GM12874 (cell line): ENCODE measurements around the gene ELK4.

Experiments used
- CTCF ChIP-seq: IDR thresholded peaks from 2 replicates; pipeline ENCODE4 v1.5.1; 2011; ENCODE audit warnings: low read depth, mild to moderate bottlenecking, control low read depth, low read length, moderate library complexity; ENCODE audit not compliant: insufficient read depth

ELK4 gene

GRCh38 chr1:205571747-205572146, 60.1 kb downstream of the ELK4 start:
- TF ChIP-seq CTCF: no peak

DNA sequence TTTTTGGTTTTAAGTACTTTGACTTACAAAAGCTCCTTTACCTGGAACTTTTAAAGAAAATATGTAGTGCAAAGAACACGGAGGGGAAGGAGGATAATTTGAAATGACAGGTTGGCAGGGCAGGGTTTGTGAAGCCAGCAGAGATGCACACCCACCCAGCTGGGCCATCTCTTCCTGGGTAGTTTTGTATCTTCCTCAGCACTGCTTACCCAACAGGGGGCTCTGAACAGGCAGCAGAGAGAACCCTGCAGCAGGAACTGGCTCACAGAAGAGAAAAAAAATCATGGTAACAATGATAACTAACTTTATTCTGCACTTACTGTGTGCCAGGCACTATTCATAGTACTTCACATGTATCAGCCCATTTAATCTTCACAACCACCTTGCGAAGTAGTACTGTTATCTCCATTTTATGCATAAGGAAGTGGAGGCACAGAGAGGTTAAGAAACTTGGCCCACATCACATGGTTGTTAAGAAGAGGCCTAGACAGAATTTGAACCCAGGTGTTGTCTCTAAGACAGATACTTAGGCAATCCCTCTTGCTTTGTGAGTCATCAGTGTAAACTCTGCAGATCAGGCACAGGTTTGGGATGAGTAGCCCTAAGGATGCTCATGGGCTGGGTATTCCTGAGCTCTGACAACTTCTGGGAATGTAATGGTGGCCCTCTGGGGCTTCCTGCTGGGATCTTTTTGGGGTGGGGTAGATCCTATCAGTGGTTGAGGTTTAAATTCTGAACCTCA, 60.8 kb downstream of the ELK4 start:
- no peak for TF ChIP-seq CTCF

DNA sequence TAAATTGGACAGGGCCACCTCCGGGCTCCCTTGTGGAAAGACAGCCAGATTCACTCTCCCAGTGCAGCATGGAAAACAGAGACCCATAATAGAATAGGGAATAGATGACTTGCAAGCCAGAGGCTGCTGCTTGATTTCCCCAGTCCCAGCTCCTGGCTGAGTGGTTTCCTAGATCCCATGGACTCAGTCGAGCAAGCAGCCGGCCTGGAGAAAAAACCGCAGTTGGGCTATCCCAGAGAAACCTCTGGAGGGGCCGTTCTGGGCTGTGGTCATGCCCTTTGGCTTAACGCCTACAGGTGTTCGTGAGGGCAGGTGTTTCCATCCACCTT, 61.7 kb downstream of the ELK4 start:
- TF ChIP-seq CTCF: no peak

GRCh38 chr1:205569411-205570172, 62.2 kb downstream of the ELK4 start:
- TF ChIP-seq CTCF: no peak

DNA sequence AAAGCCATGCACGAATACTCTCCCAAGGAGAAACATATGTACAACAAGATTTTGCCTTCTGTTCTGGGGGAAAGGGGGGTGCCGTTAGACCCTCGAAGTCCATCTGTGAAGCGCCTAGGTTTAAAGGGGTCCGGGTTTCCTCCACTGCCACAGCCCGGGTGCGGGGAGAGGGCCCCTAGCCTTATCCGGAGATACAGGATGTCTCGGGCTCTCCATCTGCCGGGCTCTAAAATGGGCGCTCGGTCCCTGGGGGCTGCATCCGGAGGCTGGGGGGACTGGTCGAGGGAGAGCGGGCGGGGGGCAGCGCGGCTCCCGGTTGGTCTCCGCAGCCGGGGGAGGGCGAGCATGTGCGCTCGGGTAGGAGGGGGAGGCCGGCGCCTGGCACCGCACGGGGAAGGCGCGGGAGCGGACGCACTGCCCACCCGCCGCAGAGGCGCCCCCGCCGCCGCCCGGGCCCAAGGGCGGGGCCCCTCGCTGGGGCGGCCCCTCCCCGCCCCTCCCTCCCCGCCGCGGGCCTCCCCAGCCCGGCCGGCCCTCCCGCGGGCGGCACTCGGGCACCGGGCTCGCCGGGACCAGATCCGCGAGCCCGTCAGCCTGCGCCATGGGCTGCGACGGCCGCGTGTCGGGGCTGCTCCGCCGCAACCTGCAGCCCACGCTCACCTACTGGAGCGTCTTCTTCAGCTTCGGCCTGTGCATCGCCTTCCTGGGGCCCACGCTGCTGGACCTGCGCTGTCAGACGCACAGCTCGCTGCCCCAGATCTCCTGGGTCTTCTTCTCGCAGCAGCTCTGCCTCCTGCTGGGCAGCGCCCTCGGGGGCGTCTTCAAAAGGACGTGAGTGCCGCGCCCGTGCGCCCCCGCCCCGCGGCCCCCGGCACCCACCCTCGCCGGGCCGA, 63.1 kb downstream of the ELK4 start:
- TF ChIP-seq CTCF: no peak

- no peak for TF ChIP-seq CTCF
Measured at GRCh38 chr1:205568135-205568468, 63.7 kb downstream of the ELK4 start.

DNA sequence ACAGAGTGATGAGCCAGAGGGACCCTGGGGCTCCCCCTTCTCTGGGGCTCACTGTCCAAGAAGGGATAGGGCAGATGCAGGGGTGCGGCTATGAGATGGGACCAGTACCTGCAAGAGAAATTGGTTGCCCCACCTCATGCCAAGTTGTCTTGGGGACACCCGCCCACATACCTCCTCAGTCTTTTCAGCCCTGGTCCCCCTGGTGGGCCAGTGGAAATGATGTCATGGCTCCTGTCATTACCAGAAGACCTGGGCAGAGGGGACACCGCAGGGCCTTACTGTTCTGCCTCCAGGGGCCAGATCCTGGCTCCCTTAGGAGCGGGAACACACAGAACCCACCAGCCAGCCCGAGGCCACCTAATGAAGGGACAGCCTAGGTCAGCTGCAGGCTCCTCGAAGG, 64.1 kb downstream of the ELK4 start:
- no peak for TF ChIP-seq CTCF
